ENCODE measurements around the gene CXCL17.

CXCL17 gene

DNA sequence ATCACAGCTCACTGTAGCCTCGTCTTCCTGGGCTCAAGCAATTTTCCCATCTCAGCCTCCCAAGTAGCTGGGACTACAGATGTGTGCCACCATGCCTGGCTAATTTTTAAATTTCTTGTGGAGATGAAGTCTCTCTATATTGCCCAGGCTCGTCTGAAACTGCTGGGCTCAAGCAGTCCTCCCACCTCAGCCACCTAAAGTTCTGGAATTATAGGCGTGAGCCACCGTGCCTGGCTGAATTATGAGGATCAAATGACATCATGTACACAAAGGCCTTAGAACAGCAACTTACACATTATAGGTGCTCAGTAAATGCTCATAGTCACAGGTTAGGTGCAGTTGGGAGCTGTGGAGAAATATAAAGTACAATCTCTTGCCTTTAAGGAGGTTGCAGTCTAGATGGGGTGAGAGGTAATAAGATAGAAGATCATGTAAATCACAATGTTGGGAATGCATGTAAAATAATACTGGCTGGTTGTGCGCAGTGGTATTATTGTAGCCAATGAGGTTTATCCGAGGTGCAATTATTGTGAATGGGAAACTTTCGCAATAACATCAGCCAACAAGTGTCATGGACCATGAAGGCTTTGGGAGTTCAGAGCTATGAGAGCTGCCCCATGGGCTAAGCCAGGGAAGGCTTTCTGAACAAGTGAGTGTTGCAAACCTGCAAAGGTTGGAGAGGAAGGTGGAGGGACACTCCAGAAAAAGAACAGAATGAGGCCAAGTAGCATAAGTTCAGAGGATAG lies 29.8 kb upstream of the CXCL17 start:
- DNase-seq (ENCODE audit: low read depth) = no peak
- no peak overlapping the region for H3K4me3 ChIP-seq (ENCODE audit: low read depth, low read length)
- no peak for TF ChIP-seq CTCF (IDR thresholded peaks at IDR 0.05; ENCODE audit: insufficient read depth, low read depth, low read length, missing control alignments)

DNA sequence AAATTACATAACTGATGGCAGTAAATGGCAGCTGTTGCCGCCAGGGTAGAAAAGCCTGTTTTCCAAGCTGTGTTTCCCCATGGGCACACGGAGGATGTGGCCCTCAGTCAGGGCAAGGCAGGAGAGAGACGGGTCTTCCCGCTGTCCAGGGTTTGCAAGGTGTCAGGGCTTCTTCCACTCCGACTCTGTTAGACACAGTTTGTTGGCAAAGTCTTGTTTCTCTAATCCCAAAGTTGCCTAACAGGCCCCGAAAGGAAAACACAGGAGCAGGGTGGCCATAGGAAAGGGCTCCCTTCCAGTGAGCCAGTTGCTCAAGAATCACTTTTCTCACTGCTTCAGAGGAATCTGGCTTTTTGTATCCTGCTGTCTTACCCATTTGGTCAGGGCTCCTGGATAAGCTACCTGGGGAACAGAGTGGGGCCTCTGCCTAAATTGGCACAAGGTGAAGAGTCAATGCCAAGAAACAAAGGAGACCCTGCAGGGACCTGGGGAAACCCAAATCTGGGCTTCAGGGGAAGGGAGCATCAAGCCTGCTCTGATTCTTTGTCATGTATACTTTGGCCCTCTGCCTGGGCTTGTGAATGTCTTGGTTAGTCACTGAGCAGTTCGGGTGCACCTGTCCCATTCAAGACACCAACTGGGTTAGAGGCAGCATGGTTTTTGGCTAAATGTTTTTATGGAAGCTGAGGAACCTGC lies 29.0 kb upstream of the CXCL17 start:
- TF ChIP-seq CTCF (IDR thresholded peaks at IDR 0.05; ENCODE audit: insufficient read depth, low read depth, low read length, missing control alignments) = no peak
- no peak overlapping the region for H3K4me3 ChIP-seq (ENCODE audit: low read depth, low read length)

GRCh38 chr19:42469311-42470235 lies 26.8 kb upstream of the CXCL17 start:
- no peak overlapping the region for H3K4me3 ChIP-seq (ENCODE audit: low read depth, low read length)
- no peak for DNase-seq (ENCODE audit: low read depth)
- TF ChIP-seq CTCF (IDR thresholded peaks at IDR 0.05; ENCODE audit: insufficient read depth, low read depth, low read length, missing control alignments) = no peak

More for the DNA sequence above, 29.0 kb upstream of the CXCL17 start:
- DNase-seq (ENCODE audit: low read depth) = no peak

GRCh38 chr19:42468273-42468796 lies 25.6 kb upstream of the CXCL17 start:
- no peak for TF ChIP-seq CTCF (IDR thresholded peaks at IDR 0.05; ENCODE audit: insufficient read depth, low read depth, low read length, missing control alignments)
- DNase-seq (ENCODE audit: low read depth) = no peak
- no peak overlapping the region for H3K4me3 ChIP-seq (ENCODE audit: low read depth, low read length)

GRCh38 chr19:42467183-42467760 lies 24.5 kb upstream of the CXCL17 start:
- DNase-seq (ENCODE audit: low read depth) = peak; percentile 6
- no peak for TF ChIP-seq CTCF (IDR thresholded peaks at IDR 0.05; ENCODE audit: insufficient read depth, low read depth, low read length, missing control alignments)
- no peak overlapping the region for H3K4me3 ChIP-seq (ENCODE audit: low read depth, low read length)

DNA sequence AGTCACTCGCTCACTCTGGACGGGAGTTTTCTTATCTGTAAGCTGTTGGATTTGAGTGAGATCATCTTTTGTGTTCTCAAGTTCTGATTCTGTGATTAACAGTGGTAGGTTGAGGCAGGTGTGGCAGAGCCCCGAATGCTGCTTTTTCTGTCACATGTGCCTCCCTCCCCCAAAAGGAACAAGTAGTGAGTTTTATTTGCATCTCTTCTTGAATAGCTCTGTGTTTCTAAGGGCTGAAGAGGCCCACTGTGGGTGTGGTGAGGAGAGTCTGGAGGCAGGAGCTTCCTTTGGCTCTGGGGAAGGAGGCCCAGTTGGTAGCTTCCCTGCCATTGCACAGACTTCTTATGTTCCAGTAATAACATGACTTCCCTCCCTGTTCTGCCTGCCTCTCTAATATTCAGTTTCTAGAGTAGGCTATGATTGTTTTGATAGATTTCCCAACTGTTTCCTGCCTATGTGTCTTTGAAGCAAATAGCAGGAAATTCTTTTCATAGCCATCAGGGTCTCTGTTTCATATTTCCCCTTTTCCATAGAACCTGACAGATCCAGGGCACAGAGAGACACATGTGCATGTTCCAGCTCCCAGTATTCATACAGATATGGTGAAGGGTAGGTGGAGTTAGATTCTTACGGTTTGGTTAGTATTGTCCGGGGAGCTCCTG lies 23.9 kb upstream of the CXCL17 start:
- DNase-seq (ENCODE audit: low read depth) = peak; percentile 26
- TF ChIP-seq CTCF (IDR thresholded peaks at IDR 0.05; ENCODE audit: insufficient read depth, low read depth, low read length, missing control alignments) = no peak
- no peak overlapping the region for H3K4me3 ChIP-seq (ENCODE audit: low read depth, low read length)

Measured in GM12865 (cell line).